ENCODE data around the gene ZBTB46.
"Not testable (repeated sequence)": the region's sequence is repeated elsewhere in the genome, so short reads cannot be mapped to it uniquely, and the experiment has no call there.

The ZBTB46 gene

DNA sequence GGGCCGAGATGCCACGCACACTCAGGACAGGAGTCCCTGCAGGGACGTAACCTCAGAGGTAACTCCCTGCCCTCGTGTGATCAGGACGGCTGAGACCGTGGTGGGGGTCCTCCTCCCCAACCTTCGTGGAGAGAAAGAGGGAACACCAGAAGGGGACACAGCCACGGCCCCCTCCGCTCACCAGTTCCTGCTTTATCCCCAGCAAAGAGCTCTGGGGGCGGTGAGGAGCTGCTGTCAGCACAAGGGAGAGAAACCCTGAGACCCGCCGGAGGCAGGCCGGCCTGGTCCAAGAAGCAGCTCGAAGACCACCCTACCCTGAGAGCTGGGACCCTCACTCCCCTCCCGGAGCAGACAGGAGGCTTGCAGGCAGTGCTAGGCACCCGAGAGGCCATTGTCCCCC is 47.1 kb downstream of the ZBTB46 start:
- no peak for FAIRE-seq

- FAIRE-seq, result no peak
These were observed 48.5 kb downstream of the ZBTB46 start for GRCh38 chr20:63782521-63782971.

DNA sequence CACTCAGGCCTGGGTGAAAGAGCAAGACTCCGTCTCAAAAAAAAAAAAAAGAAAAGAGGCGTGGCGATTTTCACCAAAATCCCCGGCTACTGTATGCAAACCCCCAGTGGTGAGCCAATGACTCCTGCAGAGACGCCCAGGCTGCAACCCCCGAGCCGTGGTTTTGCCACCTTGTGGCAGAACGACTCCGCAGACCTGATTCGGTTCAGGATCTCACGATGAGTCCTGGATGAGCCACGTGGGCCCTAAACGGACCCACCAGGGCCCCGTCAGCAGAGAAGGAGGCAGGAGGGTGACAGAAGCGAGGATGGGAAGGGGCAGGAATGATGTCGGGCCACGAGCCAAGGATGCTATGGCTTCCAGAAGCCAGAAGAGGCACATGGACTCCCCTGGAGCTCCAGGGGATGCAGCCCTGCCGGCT is 49.0 kb downstream of the ZBTB46 start:
- no peak for FAIRE-seq

- FAIRE-seq, result no peak
These were observed 49.9 kb downstream of the ZBTB46 start for GRCh38 chr20:63781181-63781580.

DNA sequence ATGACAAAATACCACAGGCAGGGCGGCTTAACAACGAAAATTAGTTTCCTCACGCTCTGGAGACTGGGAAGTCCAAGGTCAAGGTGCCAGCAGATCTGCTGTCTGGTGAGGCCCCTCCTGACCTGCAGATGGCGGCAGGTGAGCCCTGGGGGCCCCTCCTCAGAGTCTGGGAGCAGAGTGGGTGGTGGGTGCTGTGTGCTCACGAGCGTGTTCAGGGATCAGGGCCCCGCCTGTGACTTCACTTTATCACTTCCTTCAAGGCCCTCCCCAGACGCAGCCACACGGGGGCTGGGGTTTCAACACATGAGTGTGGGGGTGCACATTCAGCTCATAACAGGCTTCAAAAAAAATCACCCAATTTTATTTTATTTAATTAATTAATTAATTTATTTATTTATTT is 52.2 kb downstream of the ZBTB46 start:
- no peak for FAIRE-seq

GRCh38 chr20:63778034-63778752 is 52.9 kb downstream of the ZBTB46 start:
- FAIRE-seq, result no peak

GRCh38 chr20:63777614-63778013 is 53.5 kb downstream of the ZBTB46 start:
- FAIRE-seq, result no peak

DNA sequence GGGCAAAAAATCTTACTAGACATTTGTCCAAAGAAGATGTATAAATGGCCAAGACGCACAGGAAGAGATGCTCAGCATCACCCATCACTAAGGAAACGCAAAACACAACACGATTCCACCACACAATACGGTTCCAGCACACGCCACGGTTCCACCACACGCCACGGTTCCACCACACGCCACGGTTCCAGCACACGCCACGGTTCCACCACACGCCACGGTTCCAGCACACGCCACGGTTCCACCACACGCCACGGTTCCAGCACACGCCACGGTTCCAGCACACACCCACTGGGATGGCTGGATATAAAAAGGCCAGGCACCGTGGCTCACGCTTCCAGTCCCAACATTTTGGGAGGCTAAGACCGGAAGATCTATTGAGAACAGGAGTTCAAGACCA is 54.2 kb downstream of the ZBTB46 start:
- not testable (repeated sequence) for FAIRE-seq

DNA sequence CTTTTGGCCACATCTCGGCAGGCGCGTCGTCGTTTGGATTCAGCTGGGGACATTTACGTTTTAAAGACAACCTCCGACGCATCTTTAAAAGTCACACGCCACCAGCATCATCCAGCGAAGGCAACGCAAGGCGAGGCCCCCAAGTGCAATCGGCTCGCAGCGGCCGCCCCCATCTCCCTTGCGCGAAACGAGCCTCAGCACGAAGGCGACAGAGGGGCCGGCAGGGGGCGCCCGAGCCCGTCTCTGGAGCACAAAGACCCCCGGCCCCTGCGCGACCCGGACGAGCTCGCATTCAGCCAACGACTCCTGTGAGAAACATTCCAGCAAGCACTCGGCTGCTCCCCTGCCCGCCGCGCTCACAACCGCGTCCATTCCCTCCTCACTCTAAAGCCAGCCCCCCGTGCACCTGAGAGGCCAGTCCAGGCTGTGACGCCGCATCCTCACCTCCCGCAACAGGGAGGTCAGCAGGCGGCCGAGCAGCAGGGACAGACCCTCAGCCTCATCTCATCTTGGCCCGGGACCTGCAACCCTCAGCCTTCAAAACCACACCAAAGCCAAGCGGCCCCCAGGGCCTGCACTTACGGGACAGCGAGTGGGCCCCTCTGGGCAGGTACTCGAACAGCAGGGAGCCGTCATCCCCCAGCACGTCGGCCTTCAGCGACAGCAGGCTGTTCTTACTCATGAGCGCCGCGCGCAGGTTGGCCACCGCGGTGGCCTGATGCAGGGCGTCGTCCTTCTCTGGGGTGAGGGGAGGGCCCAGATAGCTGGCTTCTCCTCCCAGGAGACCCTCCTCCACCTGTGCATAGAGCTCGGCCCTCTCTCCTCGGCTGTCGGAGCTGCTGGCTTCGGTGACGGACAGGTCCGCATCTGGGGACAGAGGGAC is 55.7 kb downstream of the ZBTB46 start:
- FAIRE-seq, result no peak

DNA sequence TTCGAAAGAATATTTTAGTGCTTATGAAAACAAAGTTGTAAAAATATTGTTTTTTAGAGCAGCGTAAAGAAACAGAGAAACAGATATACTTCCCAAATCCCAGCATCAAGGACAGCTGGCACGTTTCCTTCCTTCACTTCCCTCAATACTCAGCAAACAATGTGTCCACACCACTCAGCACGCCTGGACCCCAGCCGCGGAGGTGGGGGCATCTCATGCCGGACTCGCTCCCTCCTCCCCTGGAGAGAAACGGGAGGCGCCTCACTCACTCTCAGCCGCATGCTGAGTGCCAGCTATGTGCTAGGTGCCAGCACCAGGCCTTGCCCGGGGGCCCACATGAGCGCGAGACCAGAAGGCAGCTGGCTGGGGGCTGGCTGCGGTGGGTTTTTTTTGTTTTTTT is 56.8 kb downstream of the ZBTB46 start:
- FAIRE-seq, result no peak

DNA sequence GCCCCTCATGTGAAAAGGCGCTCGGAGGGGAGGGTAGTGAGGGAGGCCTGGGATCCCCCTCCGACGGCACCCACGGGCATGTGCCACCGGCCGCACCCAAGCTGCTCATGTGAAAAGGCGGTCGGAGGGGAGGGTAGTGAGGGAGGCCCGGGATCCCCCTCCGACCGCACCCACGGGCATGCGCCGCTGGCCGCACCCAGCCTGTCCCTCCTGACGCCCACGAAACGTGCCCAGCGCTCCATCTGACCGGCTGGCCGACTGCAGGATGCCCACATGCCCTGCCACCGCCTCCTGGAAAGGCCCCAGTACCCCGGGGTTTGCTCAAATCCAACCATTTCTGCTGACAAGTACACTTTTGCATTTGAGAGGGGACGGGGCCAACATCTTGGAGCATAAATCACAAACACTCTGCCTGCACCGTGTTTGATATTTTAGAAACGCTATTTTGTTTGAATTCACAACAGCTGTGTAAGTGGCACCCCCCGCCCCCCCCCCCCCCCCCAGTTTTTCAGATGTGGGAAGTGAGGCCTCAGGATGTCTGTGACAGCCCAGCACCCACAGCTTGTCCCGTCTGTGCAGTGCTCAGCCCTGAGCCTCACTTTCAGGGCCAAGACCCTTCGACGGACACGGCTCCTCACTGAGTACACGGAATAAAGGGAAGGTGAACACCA is 57.4 kb downstream of the ZBTB46 start:
- FAIRE-seq, result no peak

GRCh38 chr20:63772781-63773518 is 58.1 kb downstream of the ZBTB46 start:
- no peak for FAIRE-seq

DNA sequence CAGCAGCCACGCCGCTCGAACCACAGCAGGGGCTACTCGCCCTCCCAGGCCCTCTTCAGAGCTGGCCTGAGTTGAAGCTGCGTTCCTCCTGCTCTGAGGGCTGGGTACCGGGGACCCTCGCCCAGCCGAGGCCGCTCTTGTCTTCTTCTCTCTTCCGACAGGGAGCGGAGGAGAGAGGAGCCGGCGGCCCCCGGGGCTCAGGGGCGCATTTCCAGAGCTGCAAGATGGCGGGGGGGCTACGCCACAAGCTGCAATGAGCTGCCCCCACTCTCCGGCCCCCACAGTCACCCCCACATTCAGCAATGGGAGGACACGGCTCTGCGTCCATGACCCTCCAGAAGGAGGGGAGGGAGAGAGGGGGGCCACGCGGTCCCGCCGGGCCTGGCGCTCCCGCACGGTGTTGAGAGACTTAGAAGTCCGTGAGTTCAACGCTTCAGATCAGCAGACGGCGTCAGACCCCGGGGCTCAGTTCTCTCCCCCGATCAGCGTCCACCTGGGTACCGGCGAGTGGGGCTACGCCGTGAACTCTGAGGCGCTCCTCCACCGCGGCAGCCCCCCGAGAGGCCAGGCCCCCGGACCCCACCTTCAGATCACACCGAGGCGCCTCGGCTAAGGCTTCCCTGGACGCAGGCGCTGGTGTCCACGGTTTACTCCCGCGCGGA is 59.9 kb downstream of the ZBTB46 start:
- no peak for FAIRE-seq

DNA sequence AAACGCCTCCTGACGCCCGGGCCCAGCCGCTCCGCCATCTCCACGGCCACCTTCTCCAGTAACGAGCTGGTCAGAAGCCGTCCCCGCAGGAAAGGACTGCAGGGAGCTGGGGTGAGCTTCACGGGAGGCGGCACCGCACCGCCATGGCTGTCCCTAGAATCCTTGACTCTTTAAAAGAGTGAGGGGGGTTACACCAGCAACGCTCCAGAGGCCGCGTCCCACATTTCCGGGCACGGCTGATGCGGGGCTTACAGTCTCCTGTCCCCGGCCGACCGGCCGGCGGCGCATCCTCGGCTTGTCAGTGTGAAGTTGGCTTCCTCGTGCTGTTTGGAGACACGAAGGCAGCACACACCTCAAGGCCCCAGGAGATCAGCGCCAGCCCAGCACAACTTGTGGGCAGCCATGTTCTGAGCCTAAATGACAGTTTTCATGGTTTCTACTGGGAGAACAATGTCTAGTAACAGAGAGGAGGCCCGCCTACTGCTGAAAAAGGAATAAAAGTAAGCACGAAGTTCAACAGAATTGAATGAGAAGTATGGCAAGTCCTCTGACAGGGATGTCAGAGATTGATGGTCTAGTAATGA is 61.1 kb downstream of the ZBTB46 start:
- FAIRE-seq, result no peak

GRCh38 chr20:63768591-63769515 is 62.2 kb downstream of the ZBTB46 start:
- no peak for FAIRE-seq

- no peak for FAIRE-seq
These were observed 63.2 kb downstream of the ZBTB46 start for GRCh38 chr20:63767886-63768285.

- no peak for FAIRE-seq
These were observed 63.6 kb downstream of the ZBTB46 start for GRCh38 chr20:63767456-63767855.

GRCh38 chr20:63766695-63767426 is 64.2 kb downstream of the ZBTB46 start:
- no peak for FAIRE-seq

GRCh38 chr20:63765902-63766301 is 65.2 kb downstream of the ZBTB46 start:
- FAIRE-seq, result no peak

Data from colon (tissue), 2 donors.